Limb (tissue), 2 donors: ENCODE measurements around the gene LMAN1L.
A peak's percentile ranks its signal among the peaks of the same experiment; 100 is the strongest.

Experiments
- DNase-seq, 2 donors: peaks; one replicate each; pipeline ENCODE4 v3.0.0-alpha.2; 2016; ENCODE audit errors: extremely low spot score in 2 of 2

LMAN1L gene

GRCh38 chr15:74857082-74857655 is 44.5 kb downstream of the LMAN1L start:
- DNase-seq = no peak

GRCh38 chr15:74857671-74858368 is 45.2 kb downstream of the LMAN1L start:
- no peak for DNase-seq

DNA sequence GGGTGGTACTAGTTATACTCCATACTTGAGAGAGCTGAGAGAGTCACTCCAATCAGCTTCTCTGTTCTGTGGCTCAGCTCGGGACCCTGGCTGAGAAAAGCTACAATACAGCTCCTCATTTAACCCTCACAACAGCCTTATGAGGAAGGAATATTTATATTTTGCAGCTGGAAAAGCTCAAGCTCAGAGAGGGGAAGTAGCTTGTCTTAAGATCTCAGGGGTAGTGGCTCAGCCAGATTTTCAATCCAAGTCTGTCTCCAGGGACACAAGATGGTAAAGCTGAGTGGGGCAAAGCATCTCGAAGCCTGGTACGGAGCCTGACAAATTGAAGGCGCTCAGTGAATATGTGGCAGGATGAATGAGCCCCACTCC is 45.7 kb downstream of the LMAN1L start:
- no peak for DNase-seq

DNA sequence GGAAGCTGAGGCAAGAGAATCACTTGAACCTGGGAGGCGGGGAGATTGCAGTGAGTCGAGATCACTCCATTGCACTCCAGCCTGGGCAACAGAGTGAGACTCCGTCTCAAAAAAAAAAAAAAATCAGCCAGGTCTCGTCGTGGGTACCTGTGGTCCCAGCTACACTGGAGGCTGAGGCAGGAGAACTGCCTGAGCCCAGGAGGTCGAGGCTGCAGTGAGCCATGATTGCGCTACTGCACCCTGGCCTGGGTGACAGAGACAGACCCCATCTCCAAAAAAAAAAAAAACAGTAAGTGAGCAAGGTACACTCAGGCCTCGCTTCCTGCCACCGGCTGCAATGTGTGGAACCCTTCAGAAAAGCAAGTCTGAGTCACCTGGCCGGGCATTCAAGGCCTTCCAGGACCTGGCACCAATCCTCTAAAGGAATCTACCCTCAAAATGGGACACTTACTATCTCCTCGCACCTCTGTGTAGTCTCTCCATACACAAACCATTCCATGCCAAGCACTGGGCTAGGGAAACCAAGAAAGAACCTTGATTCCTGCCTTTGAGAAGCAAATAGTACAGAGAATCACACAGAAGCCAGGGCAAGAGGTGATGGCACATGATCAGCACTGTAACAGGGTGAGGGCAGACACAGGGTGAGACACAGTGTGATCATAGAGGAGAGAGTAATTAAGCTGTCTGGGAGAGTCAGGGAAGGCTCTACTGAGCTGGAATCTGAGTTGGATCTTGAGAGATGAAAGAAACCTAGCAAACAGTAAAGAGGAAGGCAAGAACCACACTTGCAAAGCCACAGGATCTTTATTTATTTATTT is 50.8 kb downstream of the LMAN1L start:
- DNase-seq = no peak

- no peak for DNase-seq
These were observed 51.7 kb downstream of the LMAN1L start for GRCh38 chr15:74864296-74864695.

- DNase-seq = no peak
These were observed 52.7 kb downstream of the LMAN1L start for GRCh38 chr15:74865316-74865715.

DNA sequence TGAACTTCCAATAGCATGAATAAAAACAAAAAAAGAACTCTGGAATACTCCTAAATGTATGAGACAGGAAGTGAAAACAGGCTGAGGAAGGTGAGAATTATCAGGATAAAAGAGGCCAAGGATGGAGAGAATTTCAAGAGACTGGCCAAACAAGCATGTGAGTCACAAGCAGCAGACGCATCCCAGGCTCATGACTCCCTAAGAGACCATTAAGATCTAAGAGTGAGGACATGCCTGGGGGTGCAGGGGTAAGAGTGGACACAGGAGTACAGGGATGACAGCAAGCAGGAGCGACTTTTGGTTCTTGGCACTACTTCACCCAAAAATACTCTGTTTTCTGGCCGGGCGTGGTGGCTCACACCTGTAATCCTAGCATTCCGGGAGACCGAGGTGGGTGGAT is 53.5 kb downstream of the LMAN1L start:
- no peak for DNase-seq

DNA sequence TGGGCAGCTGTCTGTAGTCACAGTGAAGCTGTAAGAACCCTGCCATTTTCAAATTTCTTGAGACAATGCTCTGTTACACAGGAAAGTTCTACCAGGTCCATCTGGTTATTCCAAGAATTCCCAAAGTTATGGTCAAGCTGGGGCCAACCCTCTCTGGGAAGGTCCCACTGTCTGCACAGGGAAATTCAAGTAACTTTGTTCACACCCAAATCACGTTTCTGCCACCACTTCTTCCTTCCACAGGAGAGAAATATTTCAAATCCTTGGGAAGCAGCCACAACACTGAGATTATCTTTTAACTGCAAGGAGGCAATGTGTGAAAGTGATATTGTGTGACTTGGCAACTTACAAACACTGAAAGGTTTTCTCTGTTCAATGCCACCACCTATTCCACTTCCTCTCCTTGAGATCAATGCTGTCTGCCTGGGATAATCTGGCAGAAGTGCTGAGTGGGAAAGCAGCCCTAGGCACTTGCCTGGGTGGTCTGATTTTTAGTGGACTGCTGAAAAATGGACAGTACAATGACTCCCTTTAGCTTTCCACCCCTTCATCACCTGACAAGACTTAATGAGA is 54.9 kb downstream of the LMAN1L start:
- DNase-seq = no peak

DNA sequence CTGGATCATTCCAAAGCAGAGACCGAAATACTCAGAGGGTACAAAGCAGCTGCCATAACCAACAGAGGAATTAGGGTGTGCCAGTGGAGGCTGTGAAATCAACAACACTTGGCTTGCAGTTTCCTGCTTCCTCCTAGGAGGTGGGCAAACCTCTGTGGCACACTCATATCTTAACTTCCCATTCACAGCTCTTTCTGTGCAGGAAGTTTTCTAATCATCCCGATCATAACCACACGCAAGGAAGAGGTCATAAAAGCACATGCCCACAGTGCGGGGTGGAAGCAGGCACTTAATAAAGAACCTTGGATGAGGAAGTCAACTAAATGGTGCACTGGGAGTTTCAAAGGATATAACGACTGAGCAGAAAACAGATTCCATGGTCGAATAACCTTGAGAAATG is 55.4 kb downstream of the LMAN1L start:
- no peak for DNase-seq

GRCh38 chr15:74869372-74869725 is 56.7 kb downstream of the LMAN1L start:
- DNase-seq = no peak

- DNase-seq = peak in 1 of 2 donors; percentile 38
These were observed 57.2 kb downstream of the LMAN1L start for GRCh38 chr15:74869726-74870407.

DNA sequence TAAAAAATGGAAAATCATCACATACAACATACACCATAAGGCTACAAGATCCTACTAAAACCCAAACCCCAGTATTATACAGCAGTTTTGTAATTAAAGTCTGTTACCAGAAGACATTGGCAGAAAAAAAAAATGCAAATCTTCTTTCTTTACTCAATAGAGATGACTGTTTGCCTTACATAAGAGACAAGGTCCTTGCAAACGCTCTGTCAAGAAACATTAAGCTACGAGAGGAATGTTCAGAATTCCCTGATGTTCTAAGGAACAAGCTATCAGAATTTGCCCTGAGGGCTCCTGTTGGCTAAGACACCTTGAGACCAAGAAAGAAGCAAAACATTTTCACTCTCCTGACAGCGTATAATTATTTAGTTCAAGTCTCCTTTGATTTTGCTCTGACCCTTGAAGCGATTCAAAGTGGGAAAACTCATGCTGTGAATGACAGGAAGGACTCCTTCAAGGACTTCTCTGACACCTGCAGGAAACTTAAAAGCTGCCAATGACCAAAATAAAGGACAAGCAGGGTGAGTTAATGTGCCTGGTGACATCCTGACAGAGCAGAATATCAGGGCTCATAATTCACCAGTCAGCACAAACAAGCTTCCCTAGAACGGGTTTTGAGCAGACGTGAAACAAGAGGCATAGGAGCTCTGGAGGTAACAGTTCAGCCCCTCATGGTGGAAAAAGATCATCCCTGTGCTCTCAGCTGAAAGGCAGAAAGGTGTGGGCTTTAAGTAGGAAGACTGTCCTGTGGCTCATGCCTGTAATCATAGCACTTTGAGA is 58.0 kb downstream of the LMAN1L start:
- no peak for DNase-seq

DNA sequence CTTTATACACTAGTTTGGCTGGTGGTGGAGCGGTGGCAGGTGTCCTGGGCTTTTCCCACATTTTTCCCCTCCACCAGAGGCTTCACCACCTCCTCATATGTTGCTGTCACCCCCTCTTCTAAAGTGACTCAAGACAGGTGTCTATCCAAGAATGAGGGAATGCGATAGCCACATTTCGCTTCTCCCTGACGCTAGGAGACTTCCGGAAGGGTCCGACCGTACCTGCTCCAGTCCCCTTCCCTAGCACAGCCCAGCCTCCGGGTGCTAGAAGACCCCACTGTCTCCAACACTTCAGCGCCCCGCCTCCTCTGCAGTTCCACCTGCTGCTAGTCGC is 60.0 kb downstream of the LMAN1L start:
- no peak for DNase-seq

DNA sequence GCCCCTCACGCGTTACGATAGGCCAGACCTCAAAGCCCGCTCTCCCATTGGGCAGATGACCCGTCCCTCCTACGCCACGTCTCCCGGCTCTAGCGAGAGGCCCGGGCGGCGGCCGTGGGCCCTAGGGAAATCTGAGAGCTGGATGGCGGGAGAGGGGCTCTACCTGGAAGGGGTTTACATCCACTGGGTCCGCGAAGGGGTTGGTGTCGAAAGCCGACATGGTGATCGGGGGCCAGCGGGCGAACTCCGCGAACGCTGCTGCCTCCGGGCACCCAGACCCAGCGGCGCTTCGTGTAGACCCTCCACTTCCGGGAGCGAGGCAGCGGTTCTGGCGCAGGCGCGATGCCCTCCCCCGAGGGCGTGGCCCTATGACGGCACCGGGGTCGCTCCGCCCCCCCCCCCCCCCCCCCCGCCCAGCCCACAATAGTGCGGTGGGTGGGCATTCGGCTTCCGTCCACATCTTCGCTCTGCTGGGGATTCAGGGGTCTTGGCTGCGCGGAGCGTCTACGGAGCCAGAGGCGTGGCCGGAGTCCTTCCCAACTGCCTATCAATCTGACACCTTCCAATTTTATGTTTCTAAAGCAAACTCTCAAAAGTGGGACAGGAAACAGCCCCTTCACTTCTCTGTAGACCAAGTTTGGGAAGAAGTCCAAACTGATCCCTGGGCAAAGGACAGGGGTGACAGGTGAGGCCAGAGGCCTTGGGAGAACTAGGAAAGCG is 60.6 kb downstream of the LMAN1L start, which contains the start of gene SCAMP2:
Gene SCAMP2 (minus strand): TSS at position 330 of the 720 bp plus-strand sequence. CDS start 110 bp downstream, at position 220.
- peak; percentile 96 to 97 for DNase-seq

GRCh38 chr15:74873756-74874424 is 61.3 kb downstream of the LMAN1L start:
- no peak for DNase-seq
